Activated CD4-positive, alpha-beta T cell treated with anti-CD3 and anti-CD28 coated beads, Interleukin-10, Interleukin-2, amounts not matched to agents 100 ng/mL and 50 ng/mL, durations not matched to agents 16 hours and 8 hours (primary cell): ENCODE results near the gene DBNDD1.
"Not testable (repeated sequence)": the region's sequence is repeated elsewhere in the genome, so short reads cannot be mapped to it uniquely, and the experiment has no call there.

Experiments used
- DNase-seq: peaks from one replicate; pipeline ENCODE4 v3.0.0-alpha.2; 2020

The DBNDD1 gene

DNA sequence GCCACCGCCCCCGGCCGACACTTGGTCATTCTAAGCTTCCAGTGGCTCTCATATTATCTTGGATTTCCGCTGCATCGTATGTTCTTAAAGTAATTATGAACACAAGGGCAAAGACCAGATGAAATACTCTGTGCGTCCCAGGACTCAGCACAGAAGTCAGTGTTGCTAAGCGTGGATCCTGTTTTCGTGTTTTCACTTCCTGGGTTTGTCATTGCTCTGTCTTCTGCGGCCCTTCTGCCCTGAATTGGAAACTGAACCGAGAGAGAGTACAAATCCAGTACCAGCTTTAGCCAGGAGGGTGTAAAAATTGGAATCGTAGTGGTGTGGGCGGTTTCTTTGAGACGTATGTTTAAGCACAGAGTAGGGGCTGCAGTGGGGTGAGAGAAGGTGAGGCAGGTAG, 32.7 kb downstream of the DBNDD1 start:
- DNase-seq, result no peak

- no peak for DNase-seq
Observed at GRCh38 chr16:89985219-89985618, 34.0 kb downstream of the DBNDD1 start.

DNA sequence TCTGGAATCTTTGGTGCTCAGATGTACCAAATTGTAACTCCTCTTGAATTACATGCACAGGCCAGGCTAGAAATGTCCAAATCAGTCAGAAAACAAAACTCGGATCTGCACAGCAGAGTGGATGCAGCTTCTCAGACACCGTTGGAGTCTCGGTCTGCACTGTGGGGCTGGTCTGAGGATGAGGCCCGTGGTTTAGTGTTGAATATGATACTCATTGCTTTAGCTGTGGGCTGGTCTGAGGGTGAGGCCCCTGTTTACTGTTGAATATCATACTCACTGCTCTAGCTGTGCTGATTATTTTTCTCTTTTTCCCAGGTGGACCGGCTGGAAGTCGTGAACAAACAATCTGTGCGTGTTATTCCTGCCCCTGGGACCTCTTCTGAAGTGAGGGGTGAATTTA, 35.0 kb downstream of the DBNDD1 start:
- peak; percentile 63 for DNase-seq

- DNase-seq, result peak; percentile 78
Observed at GRCh38 chr16:89983536-89983935, 35.7 kb downstream of the DBNDD1 start.

- DNase-seq, result no peak
Observed at GRCh38 chr16:89982318-89982717, 36.9 kb downstream of the DBNDD1 start.

DNA sequence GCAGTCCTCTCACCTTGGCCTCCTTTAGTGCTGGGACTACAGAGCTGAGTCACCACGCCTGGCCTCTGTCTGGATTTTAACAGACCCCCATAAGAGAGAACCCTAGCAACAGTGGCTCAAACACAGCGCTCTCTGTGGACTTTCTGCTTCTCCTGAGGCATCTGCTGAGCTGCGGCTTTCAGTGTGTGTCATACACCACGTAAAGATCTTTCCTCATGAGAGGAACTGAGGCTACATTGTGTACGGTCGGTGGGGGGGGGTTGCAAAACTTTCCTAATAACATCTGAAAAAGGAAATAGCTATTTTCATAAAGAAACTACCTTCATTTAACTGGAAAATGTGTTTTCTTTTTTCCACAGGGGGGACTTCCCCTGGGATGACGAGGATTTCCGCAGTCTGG, 37.8 kb downstream of the DBNDD1 start:
- DNase-seq, result peak; percentile 82

- DNase-seq, result no peak
Observed at GRCh38 chr16:89974870-89975269, 44.4 kb downstream of the DBNDD1 start.

DNA sequence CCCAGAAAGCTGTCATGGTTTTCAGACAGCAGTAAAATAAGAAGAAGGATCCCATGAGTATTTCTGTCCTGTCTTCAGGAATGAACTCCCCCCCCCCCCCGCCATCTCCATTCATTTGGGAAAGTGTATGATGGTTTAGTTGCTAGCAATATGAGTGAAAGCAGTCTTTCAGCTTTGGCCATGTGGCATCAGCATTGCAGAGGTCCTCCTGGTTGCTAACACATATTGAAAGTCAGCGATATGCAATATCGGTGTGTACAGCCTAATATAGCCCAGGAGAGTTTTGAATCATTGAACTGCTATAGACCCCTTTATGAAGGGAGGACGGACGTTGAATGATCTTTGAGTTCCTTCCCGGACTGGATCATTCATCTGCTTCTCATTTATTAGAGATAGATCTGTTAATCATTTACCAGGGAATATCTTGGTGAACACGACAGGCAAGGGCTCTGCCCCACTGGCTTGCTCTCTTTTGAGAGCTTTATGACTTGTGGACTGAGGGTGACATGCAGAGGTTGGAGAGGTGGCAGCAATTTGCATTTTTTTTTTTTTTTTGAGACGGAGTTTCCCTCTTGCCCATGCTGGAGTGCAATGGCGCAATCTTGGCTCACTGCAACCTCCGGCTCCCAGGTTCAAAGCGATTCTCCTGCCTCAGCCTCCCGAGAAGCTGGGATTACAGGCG, 45.5 kb downstream of the DBNDD1 start:
- peak; percentile 44 for DNase-seq

DNA sequence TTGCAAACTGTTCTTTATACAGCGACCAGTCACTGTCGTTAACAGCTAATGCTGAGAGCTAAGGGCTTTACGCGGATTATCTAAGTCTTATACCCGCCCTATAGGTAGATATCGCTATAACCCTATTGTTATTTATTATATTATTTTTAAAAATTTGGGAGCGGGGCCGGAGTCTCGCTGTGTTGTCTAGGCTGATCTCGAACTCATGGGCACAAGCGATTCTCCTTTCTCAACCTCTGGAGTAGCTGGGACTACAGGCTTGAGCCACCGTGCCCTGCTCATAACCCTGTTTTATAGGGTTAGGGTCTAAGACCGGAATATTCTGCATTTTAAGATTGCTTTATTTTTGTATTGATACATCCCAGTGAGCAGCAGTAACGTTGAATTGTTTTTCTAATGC, 46.0 kb downstream of the DBNDD1 start:
- DNase-seq, result no peak

GRCh38 chr16:89972244-89973234, 46.7 kb downstream of the DBNDD1 start:
- peak; percentile 96 for DNase-seq

- DNase-seq, result no peak
Observed at GRCh38 chr16:89971495-89972243, 47.6 kb downstream of the DBNDD1 start.

DNA sequence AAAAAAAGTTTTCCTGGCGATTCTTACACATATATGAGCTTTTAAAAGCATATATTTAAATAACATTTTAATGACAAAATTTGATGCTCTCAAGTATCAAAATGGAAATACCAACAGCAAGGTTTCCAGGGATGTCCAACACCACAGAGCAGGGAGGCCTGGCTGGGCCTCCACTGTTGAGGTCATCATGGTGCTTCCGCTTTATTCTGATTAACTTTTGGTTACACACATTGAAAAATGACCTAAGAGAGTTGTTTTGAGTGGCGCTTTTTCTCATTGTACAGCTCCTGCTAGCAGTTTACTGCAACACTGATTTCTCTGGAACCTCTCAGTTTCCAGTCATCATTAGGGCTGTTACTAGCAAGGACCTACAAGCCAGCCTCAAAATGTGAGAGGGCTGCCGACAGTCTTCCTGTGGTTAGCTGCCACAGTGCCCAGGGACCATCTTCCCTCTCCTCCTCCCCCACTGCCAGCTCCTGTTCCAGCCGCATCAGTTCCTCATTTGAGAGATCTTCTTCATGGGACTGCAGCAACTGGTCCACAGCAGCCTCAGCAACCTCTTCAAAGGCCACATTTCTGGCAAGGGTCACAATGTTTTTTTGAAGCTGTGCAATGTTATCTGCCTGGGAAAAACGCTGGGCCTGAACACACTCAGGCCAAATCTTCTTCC, 49.4 kb downstream of the DBNDD1 start:
- no peak for DNase-seq

DNA sequence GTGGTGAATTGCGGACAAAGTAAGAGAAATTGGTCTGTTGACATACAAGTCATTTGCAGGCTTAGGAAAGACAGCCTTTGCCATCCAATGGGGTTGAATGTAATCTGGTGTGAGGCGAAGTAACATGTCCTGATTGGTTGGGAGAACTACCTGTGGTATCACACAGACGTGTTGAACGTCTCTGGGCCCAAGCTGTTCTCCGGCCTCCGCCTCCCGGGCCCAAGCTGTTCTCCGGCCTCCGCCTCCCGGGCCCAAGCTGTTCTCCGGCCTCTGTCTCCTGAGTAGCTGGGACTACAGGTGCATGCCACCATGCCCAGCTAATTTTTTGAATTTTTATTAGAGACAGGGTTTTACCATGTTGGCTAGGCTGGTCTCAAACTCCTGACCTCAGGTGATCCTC, 51.2 kb downstream of the DBNDD1 start:
- not testable (repeated sequence) for DNase-seq

GRCh38 chr16:89967436-89967835, 51.8 kb downstream of the DBNDD1 start:
- DNase-seq, result not testable (repeated sequence)

DNA sequence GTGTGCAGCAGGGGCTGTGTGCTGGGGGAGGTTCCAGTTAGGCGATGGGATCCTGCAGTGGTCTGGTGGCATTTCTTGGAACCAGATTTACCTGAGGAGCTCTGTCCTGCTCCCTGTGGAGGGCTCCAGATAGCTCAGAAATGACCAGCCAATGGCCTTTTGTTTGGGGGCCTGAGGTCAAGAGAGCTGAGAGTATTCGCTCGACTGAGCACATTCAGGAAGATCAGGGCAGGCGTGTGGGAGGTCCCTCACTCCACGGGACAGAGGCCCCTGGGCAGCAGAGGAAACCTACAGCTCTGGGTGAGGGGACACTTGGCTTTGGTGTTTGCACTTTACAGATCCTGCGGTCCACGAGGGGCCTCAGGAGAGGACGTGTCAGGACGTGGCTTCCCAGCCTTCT, 52.5 kb downstream of the DBNDD1 start:
- no peak for DNase-seq

- DNase-seq, result no peak
Observed at GRCh38 chr16:89965447-89966225, 53.6 kb downstream of the DBNDD1 start.

DNA sequence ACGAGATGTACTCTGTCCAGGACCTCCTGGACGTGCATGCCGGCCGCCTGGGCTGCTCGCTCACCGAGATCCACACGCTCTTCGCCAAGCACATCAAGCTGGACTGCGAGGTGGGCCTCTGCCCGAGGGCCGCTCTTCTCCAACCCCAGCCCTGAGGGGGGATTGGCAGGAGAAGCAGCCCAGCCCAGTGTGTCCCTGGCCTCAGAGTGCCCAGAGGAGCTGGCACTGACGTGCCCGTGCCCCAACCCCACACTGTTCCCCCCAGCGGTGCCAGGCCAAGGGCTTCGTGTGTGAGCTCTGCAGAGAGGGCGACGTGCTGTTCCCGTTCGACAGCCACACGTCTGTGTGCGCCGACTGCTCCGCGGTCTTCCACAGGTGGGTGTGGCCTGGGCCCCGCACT, 55.1 kb downstream of the DBNDD1 start:
- no peak for DNase-seq

- no peak for DNase-seq
Observed at GRCh38 chr16:89962754-89963498, 56.3 kb downstream of the DBNDD1 start.

GRCh38 chr16:89961920-89962319, 57.3 kb downstream of the DBNDD1 start:
- no peak for DNase-seq

GRCh38 chr16:89960966-89961365, 58.3 kb downstream of the DBNDD1 start:
- no peak for DNase-seq

DNA sequence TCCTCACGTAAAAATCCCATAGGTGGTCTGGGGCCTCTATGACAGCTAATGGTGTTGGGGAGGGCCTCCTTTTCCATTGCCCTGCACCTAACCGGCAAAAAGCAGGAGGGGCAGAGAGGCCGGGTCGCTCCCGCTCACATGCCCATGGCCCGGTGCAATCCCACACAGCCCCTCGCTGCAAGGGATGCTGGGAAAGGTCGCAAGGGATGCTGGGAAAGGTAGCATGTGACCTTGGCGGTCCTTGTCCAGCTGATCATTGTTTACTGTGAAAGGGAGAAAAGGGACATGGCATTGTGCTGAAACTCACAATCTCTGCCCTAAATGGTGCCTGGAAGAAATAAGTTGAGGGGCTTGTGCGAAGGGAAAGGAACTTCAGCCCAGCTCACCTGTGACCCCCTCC, 60.7 kb downstream of the DBNDD1 start:
- no peak for DNase-seq
